ENCODE measurements around the gene PITPNM2. TPM values are rescaled to one million over a fixed set of nuclear protein-coding genes. Genes with fewer than 3 reads are reported as not detected.
"Not testable (repeated sequence)": the region's sequence is repeated elsewhere in the genome, so short reads cannot be mapped to it uniquely, and the experiment has no call there.

Gene PITPNM2
- total RNA-seq, 1 donor = 11.8 TPM

DNA sequence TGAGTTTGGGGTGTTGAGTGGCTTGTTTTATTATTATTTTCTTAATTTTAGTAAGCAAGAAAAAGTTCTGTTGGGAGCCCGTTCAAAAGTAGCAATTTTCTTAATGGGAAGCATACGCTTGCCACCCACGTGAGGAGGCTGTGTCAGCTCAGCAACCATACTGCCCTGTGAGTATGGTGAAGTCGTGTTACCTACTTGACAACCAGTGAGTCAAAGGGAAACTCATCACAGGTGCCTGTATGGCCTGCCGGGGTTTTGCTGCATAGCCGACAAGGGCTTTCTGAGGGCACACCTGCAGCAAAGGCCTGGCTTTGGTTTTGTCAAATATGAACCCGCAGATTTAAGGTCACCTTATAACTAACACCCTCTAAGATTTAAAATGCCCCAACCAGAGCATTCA, 31.1 kb downstream of the PITPNM2 start:
- peaks cover 49% of the 10 kb centered on the region for H3K4me1 ChIP-seq (ENCODE audit: insufficient read depth, low read length)

GRCh38 chr12:123118497-123118896, 32.4 kb downstream of the PITPNM2 start:
- Histone ChIP-seq H3K27me3 (ENCODE audit: insufficient read depth, low read length) (no peaks in the 10 kb centered on the region), H3K4me3 (ENCODE audit: low read length) (no peak overlapping the region), H3K4me1 (ENCODE audit: insufficient read depth, low read length) (peaks cover 54% of the 10 kb centered on the region), H3K9me3 (ENCODE audit: low read depth, low read length) (no peaks in the 10 kb centered on the region)

More for the DNA sequence above, 31.1 kb downstream of the PITPNM2 start:
- H3K9me3 ChIP-seq (ENCODE audit: low read depth, low read length) = no peaks in the 10 kb centered on the region
- no peak overlapping the region for H3K4me3 ChIP-seq (ENCODE audit: low read length)
- H3K27me3 ChIP-seq (ENCODE audit: insufficient read depth, low read length) = no peaks in the 10 kb centered on the region

DNA sequence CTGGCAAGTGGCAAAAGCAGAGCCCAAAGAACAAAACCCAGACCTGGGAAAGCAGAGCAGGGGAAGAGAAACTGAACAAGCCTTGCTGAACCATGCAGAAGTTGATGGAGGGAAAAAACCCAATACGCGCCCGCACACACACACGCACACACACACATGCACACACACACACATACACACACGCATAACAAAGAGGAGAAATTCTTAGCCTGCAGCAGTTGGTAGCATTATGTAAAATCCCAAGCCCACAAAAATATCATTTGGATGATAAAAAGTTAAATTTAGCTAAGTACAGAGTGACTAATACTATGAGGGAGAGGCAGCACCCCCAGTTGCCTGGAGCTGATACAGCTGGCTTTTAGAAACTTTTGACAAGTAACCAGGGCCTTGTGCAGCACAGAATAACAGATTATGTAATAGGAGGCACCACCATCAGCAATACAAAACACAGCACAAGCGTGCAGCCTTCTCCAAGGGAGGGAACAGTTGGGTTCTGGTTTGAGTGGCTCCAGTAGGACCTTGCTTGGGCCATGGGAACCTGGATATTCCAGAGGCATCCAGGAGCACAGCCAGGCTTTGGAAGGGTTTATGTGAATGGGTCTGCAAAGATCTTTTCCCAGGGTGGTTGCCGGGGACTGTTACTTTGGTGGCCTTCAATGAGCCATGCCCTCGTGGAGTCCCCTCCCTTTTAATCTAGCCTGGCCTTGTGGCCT, 35.3 kb downstream of the PITPNM2 start:
- Histone ChIP-seq H3K27me3 (ENCODE audit: insufficient read depth, low read length) (no peaks in the 10 kb centered on the region), H3K4me3 (ENCODE audit: low read length) (no peak overlapping the region), H3K9me3 (ENCODE audit: low read depth, low read length) (no peaks in the 10 kb centered on the region), H3K4me1 (ENCODE audit: insufficient read depth, low read length) (peaks cover 33% of the 10 kb centered on the region)

DNA sequence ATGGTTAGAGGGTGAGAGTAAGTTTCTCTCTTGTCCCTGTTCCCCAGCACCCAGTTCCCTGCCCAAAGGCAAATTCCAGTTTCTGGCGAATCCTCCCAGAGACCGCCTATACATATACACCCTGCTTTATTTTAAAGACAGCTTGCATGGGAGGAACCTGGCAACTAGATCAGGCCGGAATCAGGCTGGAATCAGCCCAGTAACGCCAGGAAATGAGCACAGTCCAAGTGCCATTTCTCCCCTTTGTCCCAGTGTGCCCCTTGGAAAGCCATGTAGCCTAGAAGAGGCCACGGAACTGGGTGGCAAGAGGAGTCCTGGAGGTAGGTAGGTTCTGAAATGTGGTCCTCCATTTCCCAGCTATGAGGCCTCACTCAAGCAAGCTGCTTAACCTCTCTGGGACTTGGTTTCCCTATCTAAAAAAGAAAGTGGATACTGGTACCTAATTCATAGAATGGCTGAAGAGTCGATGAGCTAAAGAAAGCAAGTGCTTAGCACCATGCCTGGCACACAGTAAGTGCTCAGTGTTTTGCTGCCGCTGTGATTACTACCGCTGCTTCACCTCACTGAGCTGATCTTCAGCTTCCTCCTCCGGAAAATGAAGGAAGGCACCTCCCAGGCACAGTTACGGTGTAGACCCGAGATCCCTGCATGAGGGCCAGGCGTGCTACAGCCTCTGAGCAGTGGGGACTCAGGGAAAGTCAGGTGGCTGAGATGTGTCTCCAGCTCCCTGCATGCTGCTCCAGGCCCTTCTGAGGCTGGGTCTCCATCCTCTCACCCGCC, 36.4 kb downstream of the PITPNM2 start:
- Histone ChIP-seq H3K4me1 (ENCODE audit: insufficient read depth, low read length) (peaks cover 24% of the 10 kb centered on the region), H3K27me3 (ENCODE audit: insufficient read depth, low read length) (no peaks in the 10 kb centered on the region), H3K9me3 (ENCODE audit: low read depth, low read length) (no peaks in the 10 kb centered on the region), H3K4me3 (ENCODE audit: low read length) (no peak overlapping the region)

DNA sequence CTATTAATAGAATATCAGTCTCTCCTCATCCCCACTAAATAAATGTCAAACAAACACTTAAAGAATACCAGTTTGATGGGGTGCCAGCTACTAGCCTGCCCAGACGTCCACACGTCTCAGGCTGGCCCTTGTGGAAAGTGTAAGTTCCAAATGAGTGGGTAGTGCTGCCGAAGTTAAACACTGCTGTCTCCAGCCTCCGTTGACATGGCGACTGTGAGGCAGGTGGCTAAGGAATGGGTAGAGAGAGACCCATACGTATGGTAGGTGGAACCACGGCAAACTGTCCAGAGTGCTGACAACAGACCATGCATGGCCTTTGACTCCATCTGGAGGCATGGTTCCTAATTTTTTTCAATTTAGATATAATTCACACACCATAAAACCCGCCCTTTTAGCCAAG, 37.9 kb downstream of the PITPNM2 start:
- no peaks in the 10 kb centered on the region for H3K9me3 ChIP-seq (ENCODE audit: low read depth, low read length)
- peaks cover 32% of the 10 kb centered on the region for H3K4me1 ChIP-seq (ENCODE audit: insufficient read depth, low read length)
- H3K4me3 ChIP-seq (ENCODE audit: low read length) = no peak overlapping the region
- no peaks in the 10 kb centered on the region for H3K27me3 ChIP-seq (ENCODE audit: insufficient read depth, low read length)

DNA sequence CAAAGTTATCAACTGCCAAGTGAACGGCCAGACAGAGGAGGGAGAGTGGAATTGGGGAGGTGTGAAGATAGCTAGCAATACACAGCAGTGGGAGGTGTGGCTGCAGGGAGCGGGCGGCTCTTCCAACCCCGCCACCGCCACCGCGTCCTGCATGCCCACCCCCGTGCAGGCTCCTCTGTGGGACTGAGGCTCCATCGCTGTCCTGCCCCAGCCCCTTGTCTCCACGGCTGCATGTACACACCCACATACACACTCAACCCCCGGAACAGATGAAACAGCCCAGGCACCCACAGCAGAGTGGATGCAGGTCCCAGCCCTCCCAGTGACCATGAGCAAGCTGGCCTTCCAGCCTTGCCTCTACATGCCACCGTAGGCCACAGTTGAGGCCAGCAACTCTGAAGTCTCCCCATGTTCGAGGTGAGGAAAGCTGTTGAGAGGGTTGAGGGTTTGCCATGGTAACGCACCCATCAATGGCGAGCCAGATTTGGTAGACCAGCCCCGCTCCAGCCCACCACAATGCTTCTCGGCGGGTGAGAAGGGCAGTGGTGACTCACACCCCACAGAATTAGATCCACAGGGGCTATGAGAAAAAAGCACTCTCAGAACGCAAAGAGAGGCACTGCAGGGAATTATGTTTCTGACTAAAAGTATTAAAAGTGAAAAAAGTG, 39.3 kb downstream of the PITPNM2 start:
- Histone ChIP-seq H3K9me3 (ENCODE audit: low read depth, low read length) (no peaks in the 10 kb centered on the region), H3K4me1 (ENCODE audit: insufficient read depth, low read length) (peaks cover 46% of the 10 kb centered on the region), H3K27me3 (ENCODE audit: insufficient read depth, low read length) (no peaks in the 10 kb centered on the region), H3K4me3 (ENCODE audit: low read length) (no peak overlapping the region)

DNA sequence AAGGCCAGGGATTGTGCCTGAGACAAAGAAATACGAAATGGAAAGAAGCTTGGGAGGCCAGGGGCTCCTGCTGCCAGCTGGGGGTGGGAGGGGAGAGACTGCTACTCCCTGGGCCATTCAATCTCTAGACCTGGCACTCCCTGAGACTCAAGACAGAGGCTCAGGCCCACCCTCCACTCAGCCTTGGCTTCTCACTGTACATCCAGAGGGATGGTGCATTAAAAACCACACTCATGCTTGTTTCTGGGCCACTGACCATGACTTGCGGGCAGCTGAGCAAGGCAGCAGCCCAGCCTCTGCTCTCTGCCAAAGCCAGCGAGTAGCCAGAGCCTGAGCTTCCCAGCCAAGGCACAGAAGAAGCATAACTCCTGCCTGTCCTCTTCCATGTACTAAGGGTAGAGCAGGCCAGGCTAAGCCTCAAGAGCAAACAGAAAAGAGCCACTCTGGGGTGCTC, 41.5 kb downstream of the PITPNM2 start:
- Histone ChIP-seq H3K27me3 (ENCODE audit: insufficient read depth, low read length) (no peaks in the 10 kb centered on the region), H3K9me3 (ENCODE audit: low read depth, low read length) (no peaks in the 10 kb centered on the region), H3K4me1 (ENCODE audit: insufficient read depth, low read length) (peaks cover 43% of the 10 kb centered on the region), H3K4me3 (ENCODE audit: low read length) (no peak overlapping the region)

DNA sequence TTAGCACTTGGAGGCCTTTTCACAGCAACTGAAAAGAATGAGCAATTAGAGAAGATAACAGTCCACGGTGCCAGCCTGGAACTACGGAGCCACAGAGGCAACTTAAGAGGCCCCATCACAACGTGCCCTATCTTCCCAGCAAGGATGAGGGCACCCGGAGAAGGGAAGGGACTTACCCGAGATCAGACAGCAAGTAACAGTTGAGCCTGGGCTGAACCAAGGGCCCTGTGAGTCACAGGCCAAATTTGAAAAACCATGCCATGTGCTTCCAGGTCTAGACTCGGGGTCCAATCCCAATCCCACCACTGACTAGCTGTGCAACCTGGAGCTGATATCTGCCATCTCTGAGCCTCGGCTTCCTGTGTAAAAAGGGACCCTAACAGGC, 42.2 kb downstream of the PITPNM2 start:
- Histone ChIP-seq H3K27me3 (ENCODE audit: insufficient read depth, low read length) (no peaks in the 10 kb centered on the region), H3K4me1 (ENCODE audit: insufficient read depth, low read length) (peaks cover 41% of the 10 kb centered on the region), H3K4me3 (ENCODE audit: low read length) (no peak overlapping the region), H3K9me3 (ENCODE audit: low read depth, low read length) (no peaks in the 10 kb centered on the region)

- no peaks in the 10 kb centered on the region for H3K27me3 ChIP-seq (ENCODE audit: insufficient read depth, low read length)
- no peaks in the 10 kb centered on the region for H3K9me3 ChIP-seq (ENCODE audit: low read depth, low read length)
- H3K4me3 ChIP-seq (ENCODE audit: low read length) = no peak overlapping the region
- H3K4me1 ChIP-seq (ENCODE audit: insufficient read depth, low read length) = peaks cover 41% of the 10 kb centered on the region
Observed at GRCh38 chr12:123107926-123108681, 42.8 kb downstream of the PITPNM2 start.

DNA sequence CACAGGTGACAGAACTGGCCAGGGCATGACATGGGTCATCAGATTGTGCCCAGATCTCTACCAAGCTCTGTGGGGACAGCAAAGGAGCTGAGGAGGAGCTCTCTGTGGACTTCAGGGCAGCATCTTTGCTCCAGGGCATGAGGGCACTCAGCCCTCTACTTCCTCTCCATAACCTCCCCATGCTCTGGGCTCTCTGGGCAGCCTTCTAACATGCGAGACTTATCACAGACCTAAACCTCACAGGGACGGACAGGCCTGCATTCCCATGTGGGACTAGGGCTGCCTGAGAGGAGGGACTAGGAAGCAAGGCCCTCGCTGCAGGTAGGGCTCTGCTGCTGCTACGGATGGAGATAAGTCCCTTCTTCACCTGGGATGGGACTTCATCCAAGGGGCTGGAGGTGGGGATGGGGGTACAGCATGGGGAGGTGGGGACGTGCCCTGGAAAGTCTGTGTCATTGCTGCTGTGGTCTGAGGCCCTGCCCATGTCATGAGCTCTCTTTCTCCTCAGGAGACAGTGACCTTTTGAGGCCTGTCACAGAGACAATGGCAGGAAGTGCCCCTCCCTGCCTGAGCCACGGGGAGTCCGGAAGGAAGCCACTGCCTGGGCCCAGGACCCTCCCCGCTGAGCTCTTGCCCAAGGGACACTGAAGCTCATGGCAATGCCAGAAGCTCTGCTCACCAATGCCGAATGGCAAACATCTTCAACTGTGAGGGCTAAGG, 44.1 kb downstream of the PITPNM2 start:
- H3K4me1 ChIP-seq (ENCODE audit: insufficient read depth, low read length) = peaks cover 47% of the 10 kb centered on the region
- no peaks in the 10 kb centered on the region for H3K27me3 ChIP-seq (ENCODE audit: insufficient read depth, low read length)
- H3K9me3 ChIP-seq (ENCODE audit: low read depth, low read length) = no peaks in the 10 kb centered on the region
- H3K4me3 ChIP-seq (ENCODE audit: low read length) = no peak overlapping the region

DNA sequence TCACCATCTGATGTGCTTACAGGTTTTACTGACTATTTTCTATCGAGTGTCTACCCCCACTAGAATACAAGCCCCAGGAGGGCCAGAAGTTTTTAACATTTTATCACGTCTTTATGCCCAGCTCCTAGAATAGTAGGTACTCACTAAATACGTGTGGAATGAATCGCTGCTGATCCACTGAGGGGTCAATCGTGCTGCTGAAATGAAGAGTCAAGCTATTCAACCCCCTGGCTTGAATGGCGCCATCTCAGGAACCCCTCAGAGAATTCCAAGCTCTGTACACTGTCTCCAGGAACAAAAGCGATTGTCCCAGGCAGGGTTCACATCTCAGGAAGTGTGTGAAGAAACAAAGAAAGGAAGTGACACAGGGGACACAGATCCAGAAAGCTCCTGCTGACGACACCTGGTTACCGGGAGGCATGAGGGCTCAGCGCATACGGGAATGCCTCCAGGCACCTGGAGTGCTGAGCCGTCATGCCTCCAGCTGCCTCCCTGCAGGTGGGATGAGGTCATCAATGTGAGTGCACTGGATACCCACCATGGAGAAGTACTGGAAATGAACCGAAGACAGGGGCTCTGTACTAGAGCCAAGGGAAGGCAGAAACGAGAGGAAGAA, 45.6 kb downstream of the PITPNM2 start:
- Histone ChIP-seq H3K9me3 (ENCODE audit: low read depth, low read length) (no peaks in the 10 kb centered on the region), H3K27me3 (ENCODE audit: insufficient read depth, low read length) (no peaks in the 10 kb centered on the region), H3K4me1 (ENCODE audit: insufficient read depth, low read length) (peaks cover 47% of the 10 kb centered on the region), H3K4me3 (ENCODE audit: low read length) (no peak overlapping the region)

- Histone ChIP-seq H3K4me1 (ENCODE audit: insufficient read depth, low read length) (peaks cover 47% of the 10 kb centered on the region), H3K27me3 (ENCODE audit: insufficient read depth, low read length) (no peaks in the 10 kb centered on the region), H3K9me3 (ENCODE audit: low read depth, low read length) (no peaks in the 10 kb centered on the region), H3K4me3 (ENCODE audit: low read length) (no peak overlapping the region)
Observed at GRCh38 chr12:123104809-123105208, 46.1 kb downstream of the PITPNM2 start.

DNA sequence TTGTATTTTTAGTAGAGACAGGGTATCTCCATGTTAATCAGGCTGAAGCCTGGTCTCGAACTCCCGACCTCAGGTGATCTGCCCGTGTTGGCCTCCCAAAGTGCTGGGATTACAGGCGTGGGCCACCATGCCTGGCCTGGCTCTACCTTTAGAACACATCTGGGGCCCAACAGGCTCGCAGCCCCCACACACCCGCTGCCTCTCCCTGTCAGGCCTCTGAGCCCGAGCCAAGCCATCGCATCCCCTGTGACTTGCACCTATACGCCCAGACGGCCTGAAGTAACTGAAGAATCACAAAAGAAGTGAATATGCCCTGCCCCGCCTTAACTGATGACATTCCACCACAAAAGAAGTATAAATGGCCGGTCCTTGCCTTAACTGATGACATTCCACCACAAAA, 46.8 kb downstream of the PITPNM2 start:
- not testable (repeated sequence) for H3K4me3 ChIP-seq (ENCODE audit: low read length); H3K9me3 ChIP-seq (ENCODE audit: low read depth, low read length); H3K27me3 ChIP-seq (ENCODE audit: insufficient read depth, low read length)
- H3K4me1 ChIP-seq (ENCODE audit: insufficient read depth, low read length) = peaks cover 47% of the 10 kb centered on the region
